CD8-positive, alpha-beta memory T cell (primary cell): ENCODE results near the gene INSL3. TPM values are rescaled to one million over a fixed set of nuclear protein-coding genes. Genes with fewer than 3 reads are reported as not detected.

Experiments used
- CTCF ChIA-PET: fragments of 350-600 bp; sonication (Branson Sonifier 250); formaldehyde crosslinking; loops from one replicate; lab custom pipeline; 2021; ENCODE audit warnings: antibody characterized with exemption; lab: Charles Lee
- POLR2A ChIA-PET: fragments of 350-600 bp; sonication (Branson Sonifier 250); formaldehyde crosslinking; loops from one replicate; lab custom pipeline; 2021; ENCODE audit warnings: antibody characterized with exemption; lab: Charles Lee
- DNase-seq, 5 donors: peaks; one replicate each; pipeline versions ENCODE4 v3.0.0 to v3.0.0-alpha.2; 2020 to 2022; ENCODE audit warnings: mixed read lengths in 1 of 5
- H3K27ac ChIP-seq: one replicate; pipeline ENCODE4 v1.7.0; 2013; ENCODE audit warnings: low read depth, mild to moderate bottlenecking, low read length, moderate library complexity
- H3K27me3 ChIP-seq: 2 replicates; pipeline ENCODE4 v1.7.0; 2013; ENCODE audit warnings: low read length, mild to moderate bottlenecking; ENCODE audit not compliant: insufficient read depth, poor library complexity, severe bottlenecking
- H3K36me3 ChIP-seq: 2 replicates; pipeline ENCODE4 v1.7.0; 2013; ENCODE audit warnings: mild to moderate bottlenecking, low read length, moderate library complexity; ENCODE audit not compliant: insufficient read depth
- H3K4me1 ChIP-seq: 2 replicates; pipeline ENCODE4 v1.7.0; 2013; ENCODE audit warnings: mild to moderate bottlenecking, low read length, moderate library complexity; ENCODE audit not compliant: insufficient read depth
- H3K4me3 ChIP-seq: 2 replicates; pipeline ENCODE4 v1.7.0; 2013; ENCODE audit warnings: mild to moderate bottlenecking, low read length
- H3K9me3 ChIP-seq: 2 replicates; pipeline ENCODE4 v1.7.0; 2013; ENCODE audit warnings: mild to moderate bottlenecking, low read length
- H3K27ac Mint-ChIP-seq, 8 donors: one replicate each; pipeline ENCODE4 v1.8.0; 2020 to 2021; ENCODE audit warnings: mixed read lengths in 8 of 8, mild to moderate bottlenecking in 6 of 8, inconsistent platforms in 3 of 8, moderate library complexity in 3 of 8
- H3K27me3 Mint-ChIP-seq, 2 donors: one replicate each; pipeline ENCODE4 v1.8.0; 2020 to 2021; ENCODE audit warnings: mixed read lengths in 2 of 2, mild to moderate bottlenecking in 1 of 2, moderate library complexity in 1 of 2
- H3K36me3 Mint-ChIP-seq, 3 donors: one replicate each; pipeline ENCODE4 v1.8.0; 2020 to 2021; ENCODE audit warnings: mixed read lengths in 3 of 3, inconsistent platforms in 1 of 3, mild to moderate bottlenecking in 1 of 3
- H3K4me1 Mint-ChIP-seq, 3 donors: one replicate each; pipeline ENCODE4 v1.8.0; 2020 to 2021; ENCODE audit warnings: mixed read lengths in 3 of 3, inconsistent platforms in 1 of 3, mild to moderate bottlenecking in 1 of 3
- H3K4me3 Mint-ChIP-seq, 7 donors: one replicate each; pipeline ENCODE4 v1.8.0; 2020 to 2021; ENCODE audit warnings: mixed read lengths in 7 of 7, mild to moderate bottlenecking in 6 of 7, moderate library complexity in 4 of 7, inconsistent platforms in 2 of 7
- H3K9me3 Mint-ChIP-seq, 5 donors: one replicate each; pipeline ENCODE4 v1.8.0; 2020 to 2022; ENCODE audit warnings: mixed read lengths in 5 of 5, mild to moderate bottlenecking in 3 of 5, moderate library complexity in 2 of 5, inconsistent platforms in 1 of 5
- polyA plus RNA-seq: library from polyadenylated mRNA; unstranded; fragments of 300-500 nt; fragmentation: Illumina TruSeq; gene quantifications from one replicate; pipeline ENCODE4 v1.2.3, GENCODE V29; 2021
- total RNA-seq, 2 experiments: library from RNA; stranded (reverse); gene quantifications; one replicate each; pipeline ENCODE4 v1.2.3, GENCODE V29; 2021

The INSL3 gene
- total and polyA plus RNA-seq, 3 experiments from 2014 or later: 1.8 to 2.9 (median 2.6) TPM

DNA sequence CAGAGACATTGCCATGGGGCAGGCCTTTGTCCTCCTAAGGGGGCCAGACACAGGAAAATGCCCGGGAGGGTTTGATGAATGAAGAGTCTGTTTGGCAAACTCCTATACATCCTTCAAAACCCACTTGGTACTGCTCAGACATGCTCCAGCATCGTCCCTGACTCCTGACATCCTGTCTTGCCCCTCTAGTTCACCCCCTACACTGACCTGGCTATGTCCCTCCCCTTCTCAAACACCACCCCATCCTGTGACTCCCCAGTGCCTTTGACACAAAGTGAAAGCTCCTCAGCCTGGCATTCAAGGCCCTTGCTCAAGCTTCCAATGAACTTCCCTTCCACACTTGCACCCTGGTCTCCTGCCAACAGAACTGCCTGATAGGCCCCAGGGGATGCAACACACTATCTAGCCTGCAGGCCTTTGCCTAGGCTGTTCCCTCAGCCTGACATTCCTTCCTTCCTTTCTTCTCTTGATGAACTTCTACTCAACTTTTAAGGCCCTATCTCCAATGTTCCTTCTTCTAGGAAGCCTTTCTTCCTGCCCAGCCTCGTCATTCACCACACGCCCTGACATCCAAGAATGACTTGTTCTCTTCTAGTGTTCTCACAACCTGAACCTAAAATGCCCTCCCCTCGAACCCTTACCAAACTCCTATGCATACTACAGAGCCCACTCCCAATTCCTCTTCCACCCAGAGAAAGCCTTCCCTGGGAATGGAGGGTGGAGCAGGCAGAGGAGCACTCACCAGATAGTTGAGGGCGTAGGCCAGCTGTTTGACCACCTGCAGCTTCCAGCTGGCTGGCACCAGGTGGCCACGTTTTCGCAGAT lies 14.1 kb upstream of the INSL3 start:
- ChIA-PET CTCF (interaction anchor here (1.4 kb wide), 1 partner anchor 97 kb away, joined by 3 read pairs; the partner anchor contains the start of gene CCDC124), POLR2A (interaction anchor here (0.5 kb wide), 1 partner anchor 1568 kb away, joined by 3 read pairs; no protein-coding TSS in a partner anchor)
- no peaks in the 10 kb centered on the region for H3K27me3 Mint-ChIP-seq

DNA sequence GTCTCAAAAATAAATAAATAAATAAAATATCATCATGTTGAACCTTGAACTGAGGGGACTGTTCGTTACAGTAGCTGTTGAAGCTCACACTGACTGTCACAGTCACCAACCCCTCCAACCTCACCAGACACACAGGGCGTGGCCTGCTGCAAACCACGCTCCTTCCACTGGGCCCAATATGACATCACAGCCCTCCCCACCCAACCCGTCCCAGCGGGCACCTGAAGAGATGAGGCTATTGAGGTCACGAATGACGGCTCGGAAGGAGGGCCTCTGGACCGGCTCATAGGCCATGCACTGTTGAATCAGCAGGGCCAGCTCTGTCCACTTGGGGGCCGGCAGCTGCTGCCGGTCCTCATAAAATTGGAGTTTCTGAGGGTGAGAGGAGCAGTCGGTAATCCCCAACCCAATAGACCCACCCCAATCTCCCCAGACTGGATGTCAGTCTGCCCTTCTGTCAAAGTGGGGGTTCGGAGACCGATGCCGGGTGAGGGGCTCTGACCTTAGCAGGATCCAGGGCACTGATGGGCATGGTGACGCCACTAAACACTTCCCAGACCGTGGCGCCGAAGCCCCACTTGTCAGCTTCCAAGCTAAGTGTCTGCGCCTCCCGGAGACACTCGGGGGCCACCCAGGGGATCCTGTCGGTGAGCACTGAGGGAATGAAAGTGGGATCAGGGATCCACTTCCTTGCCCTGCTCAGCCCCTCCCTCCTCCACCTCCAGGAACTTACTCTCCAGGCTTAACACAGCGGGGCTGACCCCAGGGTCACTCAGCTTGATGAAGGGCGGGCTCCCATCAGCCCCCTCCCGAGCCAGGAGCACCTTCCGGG lies 13.2 kb upstream of the INSL3 start:
- Mint-ChIP-seq H3K27ac (peak overlapping the region in 4 of 8 donors; percentile 55 to 79 (median 62)), H3K27me3 (no peaks in the 10 kb centered on the region), H3K4me3 (no peak overlapping the region), H3K9me3 (peaks cover 0 to 2% (median 0%) of the 10 kb centered on the region in 5 donors), H3K36me3 (peaks cover 14 to 86% (median 22%) of the 10 kb centered on the region in 3 donors), H3K4me1 (peaks cover 5 to 21% (median 12%) of the 10 kb centered on the region in 3 donors)
- Histone ChIP-seq H3K4me1 (no peaks in the 10 kb centered on the region), H3K4me3 (no peak overlapping the region), H3K36me3 (peaks cover 74% of the 10 kb centered on the region), H3K27me3 (no peaks in the 10 kb centered on the region), H3K9me3 (no peaks in the 10 kb centered on the region), H3K27ac (no peak overlapping the region)
- CTCF ChIA-PET: interaction anchor here (1.4 to 3.0 kb wide), 2 partner anchors 15 to 98 kb away, joined by 3 to 7 read pairs; partner anchors contain the start of gene CCDC124
- DNase-seq: no peak
- POLR2A ChIA-PET: interaction anchor here (0.5 kb wide), 1 partner anchor 1567 kb away, joined by 3 read pairs; no protein-coding TSS in a partner anchor

More for the DNA sequence above, 14.1 kb upstream of the INSL3 start:
- peak overlapping the region in 7 of 8 donors; percentile 26 to 94 (median 77) for H3K27ac Mint-ChIP-seq
- H3K36me3 ChIP-seq: peaks cover 73% of the 10 kb centered on the region
- no peaks in the 10 kb centered on the region for H3K9me3 ChIP-seq
- peaks cover 0 to 2% (median 0%) of the 10 kb centered on the region in 5 donors for H3K9me3 Mint-ChIP-seq
- no peak overlapping the region for H3K4me3 ChIP-seq
- no peaks in the 10 kb centered on the region for H3K4me1 ChIP-seq
- peaks cover 5 to 21% (median 12%) of the 10 kb centered on the region in 3 donors for H3K4me1 Mint-ChIP-seq
- no peak overlapping the region for H3K27ac ChIP-seq
- peaks cover 14 to 87% (median 25%) of the 10 kb centered on the region in 3 donors for H3K36me3 Mint-ChIP-seq
- no peak for DNase-seq
- H3K27me3 ChIP-seq: no peaks in the 10 kb centered on the region
- no peak overlapping the region for H3K4me3 Mint-ChIP-seq

DNA sequence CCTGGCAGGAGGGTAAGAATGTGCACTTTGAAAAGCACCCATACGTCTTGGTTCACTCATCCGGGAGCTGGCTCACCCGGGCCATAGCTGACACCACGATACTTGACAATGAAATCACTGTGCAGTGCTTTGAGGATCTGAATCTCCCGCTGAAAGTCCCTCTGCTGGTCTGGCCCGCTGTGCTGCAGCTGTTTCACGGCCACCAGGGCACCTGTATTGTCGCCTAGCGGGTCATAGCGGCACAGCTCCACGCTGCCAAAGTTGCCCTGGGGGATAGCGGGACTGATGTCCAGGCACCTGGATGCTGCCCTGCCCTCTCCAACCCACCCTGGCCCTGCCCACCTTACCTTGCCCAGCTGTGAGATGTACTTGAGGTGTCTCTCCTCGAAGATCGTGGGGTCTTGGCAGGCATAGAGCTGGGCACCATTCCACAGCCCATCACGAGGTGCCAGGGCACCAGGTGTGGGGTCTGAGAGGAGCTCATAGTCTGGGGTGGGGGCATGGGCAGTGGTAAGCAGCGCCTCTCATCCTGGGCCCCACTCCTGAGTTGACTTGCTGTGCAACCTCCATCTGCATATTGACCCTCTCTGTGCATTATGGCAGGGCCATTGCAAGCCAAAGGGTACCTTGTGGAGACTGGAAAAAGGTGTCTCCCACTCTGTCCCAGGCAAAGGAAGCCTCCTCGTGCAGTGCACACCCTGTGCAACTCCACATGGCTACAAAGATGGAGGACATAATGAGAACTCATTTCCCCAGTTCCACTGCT lies 11.3 kb upstream of the INSL3 start:
- no peaks in the 10 kb centered on the region for H3K4me1 ChIP-seq
- no peak overlapping the region for H3K27ac ChIP-seq
- Mint-ChIP-seq H3K4me1 (peaks cover 5 to 16% (median 15%) of the 10 kb centered on the region in 3 donors), H3K27ac (peak overlapping the region in 2 of 8 donors; percentile 54 to 61), H3K36me3 (peaks cover 10 to 81% (median 21%) of the 10 kb centered on the region in 3 donors), H3K27me3 (no peaks in the 10 kb centered on the region), H3K4me3 (no peak overlapping the region), H3K9me3 (peaks cover 0 to 2% (median 0%) of the 10 kb centered on the region in 5 donors)
- H3K4me3 ChIP-seq: no peak overlapping the region
- no peaks in the 10 kb centered on the region for H3K9me3 ChIP-seq
- CTCF ChIA-PET: interaction anchor here (0.9 to 3.0 kb wide), 3 partner anchors 17 to 30 kb away, joined by 3 to 7 read pairs (median 4); partner anchors contain the start of gene RPL18A
- no peak for DNase-seq
- H3K36me3 ChIP-seq: peaks cover 61% of the 10 kb centered on the region
- no peaks in the 10 kb centered on the region for H3K27me3 ChIP-seq
- POLR2A ChIA-PET: interaction anchor here (0.6 kb wide), 1 partner anchor 1798 kb away, joined by 3 read pairs; no protein-coding TSS in a partner anchor

DNA sequence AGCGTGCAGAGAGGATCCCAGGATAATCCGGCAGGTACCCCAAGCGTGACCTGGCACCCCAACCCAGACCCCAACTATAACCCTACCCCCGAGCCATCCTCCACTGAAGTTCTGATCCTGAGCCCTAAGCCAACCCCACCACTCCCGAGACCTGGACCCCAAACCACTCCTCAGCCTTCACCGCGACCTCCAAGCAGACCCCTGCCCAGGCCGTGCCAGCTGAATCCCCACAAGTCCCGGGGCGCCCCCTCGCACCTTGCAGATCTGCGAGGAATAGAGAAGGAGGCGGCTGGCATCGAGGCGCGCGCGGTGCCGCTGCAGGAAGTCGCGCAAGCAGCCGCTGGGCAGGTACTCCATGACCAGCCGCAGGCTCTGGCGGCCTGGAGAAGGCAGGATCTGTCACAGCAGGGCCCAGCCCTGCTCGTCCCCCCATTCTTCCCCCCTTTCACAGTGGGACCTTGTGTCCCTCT lies 10.1 kb upstream of the INSL3 start:
- H3K4me1 Mint-ChIP-seq: peaks cover 1 to 14% (median 12%) of the 10 kb centered on the region in 3 donors

DNA sequence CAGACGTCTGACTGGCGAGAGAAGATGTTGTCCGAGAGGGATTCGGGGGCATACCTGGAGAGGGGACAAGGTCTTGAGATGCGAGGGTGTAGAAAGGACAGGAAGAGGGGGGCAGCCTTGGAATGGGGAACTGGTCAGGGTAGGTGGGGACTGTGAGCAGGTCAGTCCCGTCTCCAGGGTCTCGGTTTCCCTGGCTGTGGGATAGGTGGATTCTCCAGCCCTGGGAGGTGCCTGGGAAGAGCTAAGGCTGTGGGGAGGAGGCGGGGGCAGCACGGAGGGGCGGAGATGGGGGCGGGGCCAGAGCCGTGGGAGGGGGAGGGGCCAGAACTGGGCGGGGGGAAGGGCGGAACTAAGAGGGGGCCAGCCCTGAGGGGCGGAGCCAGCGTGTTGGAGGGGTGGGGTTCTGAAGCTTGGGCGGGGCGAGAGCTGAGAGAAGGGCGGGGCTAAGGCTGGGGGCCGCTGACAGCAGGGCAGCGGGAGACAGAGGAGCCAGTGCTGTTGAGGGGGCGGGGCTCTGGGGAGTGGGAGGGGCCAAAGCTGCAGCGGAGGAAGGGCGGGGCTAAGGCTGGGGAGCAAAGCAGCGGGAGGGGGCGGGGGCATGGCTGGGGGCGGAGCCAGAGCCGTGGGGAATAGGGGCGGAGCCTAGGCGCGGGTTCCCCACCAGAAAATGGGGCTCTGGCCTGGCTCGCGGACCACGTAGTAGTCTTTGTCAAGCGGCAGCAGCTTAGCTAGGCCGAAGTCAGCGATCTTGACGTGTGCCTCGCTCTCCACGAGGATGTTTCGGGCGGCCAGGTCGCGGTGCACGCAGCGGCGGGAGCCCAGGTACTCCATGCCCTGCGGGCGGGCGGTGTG lies 9.5 kb upstream of the INSL3 start:
- H3K36me3 ChIP-seq: peaks cover 50% of the 10 kb centered on the region
- H3K4me1 ChIP-seq: no peaks in the 10 kb centered on the region
- ChIA-PET POLR2A (no interaction called here), CTCF (interaction anchor here (1.4 kb wide), 1 partner anchor 28 kb away, joined by 3 read pairs; no protein-coding TSS in a partner anchor)
- no peak overlapping the region for H3K27ac ChIP-seq
- peaks cover 10 to 74% (median 17%) of the 10 kb centered on the region in 3 donors for H3K36me3 Mint-ChIP-seq
- no peak overlapping the region for H3K4me3 ChIP-seq
- peak overlapping the region in 1 of 8 donors; percentile 47 for H3K27ac Mint-ChIP-seq
- no peaks in the 10 kb centered on the region for H3K27me3 Mint-ChIP-seq
- peak in 3 of 5 donors; percentile 20 to 35 (median 25) for DNase-seq
- H3K4me3 Mint-ChIP-seq: no peak overlapping the region
- H3K9me3 Mint-ChIP-seq: peaks cover 0 to 2% (median 0%) of the 10 kb centered on the region in 5 donors
- no peaks in the 10 kb centered on the region for H3K27me3 ChIP-seq
- H3K9me3 ChIP-seq: no peaks in the 10 kb centered on the region
- H3K4me1 Mint-ChIP-seq: peaks cover 0 to 13% (median 7%) of the 10 kb centered on the region in 3 donors

More for the DNA sequence above, 10.1 kb upstream of the INSL3 start:
- no peaks in the 10 kb centered on the region for H3K27me3 Mint-ChIP-seq
- ChIA-PET POLR2A (no interaction called here), CTCF (interaction anchor here (1.4 kb wide), 1 partner anchor 29 kb away, joined by 3 read pairs; no protein-coding TSS in a partner anchor)
- peak overlapping the region in 1 of 8 donors; percentile 11 for H3K27ac Mint-ChIP-seq
- DNase-seq: no peak
- Histone ChIP-seq H3K9me3 (no peaks in the 10 kb centered on the region), H3K4me1 (no peaks in the 10 kb centered on the region), H3K4me3 (no peak overlapping the region), H3K27ac (no peak overlapping the region), H3K27me3 (no peaks in the 10 kb centered on the region), H3K36me3 (peaks cover 57% of the 10 kb centered on the region)
- peaks cover 10 to 79% (median 18%) of the 10 kb centered on the region in 3 donors for H3K36me3 Mint-ChIP-seq
- peaks cover 0 to 2% (median 0%) of the 10 kb centered on the region in 5 donors for H3K9me3 Mint-ChIP-seq
- H3K4me3 Mint-ChIP-seq: no peak overlapping the region

DNA sequence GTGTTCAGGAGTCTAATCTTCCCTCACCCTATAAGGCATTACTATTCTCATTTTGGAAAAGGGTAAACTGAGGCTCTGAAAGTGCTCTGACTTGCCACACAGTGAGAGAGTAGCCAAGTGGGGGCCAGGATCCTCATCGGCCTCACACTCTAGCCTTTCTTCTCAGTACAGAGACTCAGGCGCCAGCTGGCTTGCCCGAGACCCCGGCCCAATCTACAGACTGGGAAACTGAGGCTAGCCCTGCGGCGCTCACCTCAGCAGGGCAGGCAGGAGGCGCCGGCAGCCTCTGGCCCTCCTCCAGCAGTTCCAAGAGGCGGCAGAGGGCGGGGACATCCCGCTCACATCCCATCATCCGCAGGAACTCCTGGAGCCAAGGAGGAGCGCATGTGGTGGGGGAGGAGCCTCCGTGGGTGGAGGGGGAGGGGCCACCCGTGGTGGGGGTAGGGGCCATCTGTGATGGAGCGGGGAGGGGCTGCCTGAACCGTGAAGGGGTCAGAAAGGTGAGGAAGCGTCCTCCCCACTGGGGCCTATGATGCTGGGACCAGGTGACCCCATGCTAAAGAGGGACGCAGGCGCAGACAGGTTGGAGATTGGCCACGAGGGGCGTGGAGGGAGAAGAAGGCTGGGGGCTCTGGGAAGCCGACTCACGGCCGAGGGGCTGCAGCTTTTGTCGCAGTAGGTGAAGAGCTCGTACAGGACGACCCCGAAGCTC lies 8.7 kb upstream of the INSL3 start:
- peaks cover 42% of the 10 kb centered on the region for H3K36me3 ChIP-seq
- CTCF ChIA-PET: no interaction called here

More for the DNA sequence above, 8.7 kb upstream of the INSL3 start:
- no peaks in the 10 kb centered on the region for H3K9me3 Mint-ChIP-seq
- H3K27ac ChIP-seq: no peak overlapping the region
- no peaks in the 10 kb centered on the region for H3K9me3 ChIP-seq
- DNase-seq: no peak
- H3K4me1 ChIP-seq: no peaks in the 10 kb centered on the region
- peaks cover 4 to 71% (median 10%) of the 10 kb centered on the region in 3 donors for H3K36me3 Mint-ChIP-seq
- no peak overlapping the region for H3K4me3 Mint-ChIP-seq
- POLR2A ChIA-PET: no interaction called here
- H3K4me3 ChIP-seq: no peak overlapping the region
- no peaks in the 10 kb centered on the region for H3K27me3 Mint-ChIP-seq
- peaks cover 0 to 7% (median 0%) of the 10 kb centered on the region in 3 donors for H3K4me1 Mint-ChIP-seq
- H3K27ac Mint-ChIP-seq: peak overlapping the region in 2 of 8 donors; percentile 35 to 47
- no peaks in the 10 kb centered on the region for H3K27me3 ChIP-seq
